WTC11 (cell line): ENCODE measurements around the gene NAMPT. TPM values are rescaled to one million over a fixed set of nuclear protein-coding genes. Genes with fewer than 3 reads are reported as not detected.

Experiments used
- ATAC-seq: fragments of 200-7000 bp; cut with Tn5 transposase; 2 replicates; pipeline ENCODE4 v1.10.0; 2021; ENCODE audit warnings: mild to moderate bottlenecking, moderate library complexity
- CTCF ChIA-PET: fragments of 300-600 bp; sonication (Branson Sonifier 250); formaldehyde crosslinking; loops from one replicate; lab custom pipeline; 2021; ENCODE audit warnings: antibody characterized with exemption; lab: Charles Lee
- POLR2A ChIA-PET: fragments of 350-600 bp; sonication (Branson Sonifier 250); formaldehyde crosslinking; loops from one replicate; lab custom pipeline; 2021; ENCODE audit warnings: antibody characterized with exemption; lab: Charles Lee
- DNase-seq: peaks from one replicate; pipeline ENCODE4 v3.0.0; 2021; ENCODE audit warnings: low spot score
- H3K27ac Mint-ChIP-seq: 2 replicates; pipeline ENCODE4 v1.8.0; 2021; ENCODE audit warnings: mixed read lengths
- H3K27me3 Mint-ChIP-seq: 2 replicates; pipeline ENCODE4 v1.8.0; 2021; ENCODE audit warnings: low read depth, mild to moderate bottlenecking, moderate library complexity, mixed read lengths
- H3K36me3 Mint-ChIP-seq: 2 replicates; pipeline ENCODE4 v1.8.0; 2021; ENCODE audit warnings: mixed read lengths
- H3K4me1 Mint-ChIP-seq: 2 replicates; pipeline ENCODE4 v1.8.0; 2022; ENCODE audit warnings: mixed read lengths
- H3K4me3 Mint-ChIP-seq: 2 replicates; pipeline ENCODE4 v1.8.0; 2021; ENCODE audit warnings: mild to moderate bottlenecking, moderate library complexity, mixed read lengths
- H3K9me3 Mint-ChIP-seq: 2 replicates; pipeline ENCODE4 v1.8.0; 2021; ENCODE audit warnings: mixed read lengths
- ATF3 ChIP-seq: sonication (generic); formaldehyde crosslinking; conservative IDR thresholded peaks from 2 replicates; pipeline ENCODE4 v1.8.1; 2022; ENCODE audit warnings: mild to moderate bottlenecking, missing genetic modification reagents
- CREB1 ChIP-seq: sonication (generic); formaldehyde crosslinking; IDR thresholded peaks from 2 replicates; pipeline ENCODE4 v1.8.0; 2023; ENCODE audit warnings: mild to moderate bottlenecking, missing genetic modification reagents
- CREM ChIP-seq: sonication (generic); formaldehyde crosslinking; IDR thresholded peaks from 2 replicates; pipeline ENCODE4 v1.8.1; 2022; ENCODE audit warnings: mild to moderate bottlenecking, missing genetic modification reagents, moderate library complexity
- CTCF ChIP-seq: fragments of 200-600 bp; IDR thresholded peaks from 2 replicates; pipeline ENCODE4 v1.8.0; 2022; ENCODE audit warnings: antibody characterized with exemption
- E2F1 ChIP-seq: sonication (generic); formaldehyde crosslinking; IDR thresholded peaks from 2 replicates; pipeline ENCODE4 v1.8.0; 2022; ENCODE audit warnings: mild to moderate bottlenecking, missing genetic modification reagents
- ELF4 ChIP-seq: sonication (generic); formaldehyde crosslinking; IDR thresholded peaks from 2 replicates; pipeline ENCODE4 v1.8.1; 2022; ENCODE audit warnings: low read depth, mild to moderate bottlenecking, moderate library complexity, missing genetic modification reagents
- FOXJ3 ChIP-seq: sonication (generic); formaldehyde crosslinking; IDR thresholded peaks from 2 replicates; pipeline ENCODE4 v1.9.0; 2021; ENCODE audit warnings: missing genetic modification reagents, mild to moderate bottlenecking, borderline replicate concordance
- GABPB1 ChIP-seq: sonication (generic); formaldehyde crosslinking; IDR thresholded peaks from 2 replicates; pipeline ENCODE4 v1.8.1; 2023; ENCODE audit warnings: mild to moderate bottlenecking, missing genetic modification reagents
- GRHL2 ChIP-seq: fragments of 250-450 bp; sonication (Bioruptor Pico); IDR thresholded peaks from 2 replicates; pipeline ENCODE4 v1.8.0; 2022; ENCODE audit warnings: mild to moderate bottlenecking, moderate library complexity; ENCODE audit not compliant: insufficient replicate concordance, severe bottlenecking
- MAX ChIP-seq: sonication (generic); formaldehyde crosslinking; IDR thresholded peaks from 2 replicates; pipeline ENCODE4 v1.8.0; 2022; ENCODE audit warnings: mild to moderate bottlenecking, missing genetic modification reagents
- MXD4 ChIP-seq: fragments of 250-450 bp; sonication (Bioruptor Pico); IDR thresholded peaks from 2 replicates; pipeline ENCODE4 v1.8.0; 2021; ENCODE audit warnings: mild to moderate bottlenecking, moderate library complexity, borderline replicate concordance
- NR1H2 ChIP-seq: sonication (generic); formaldehyde crosslinking; IDR thresholded peaks from 2 replicates; pipeline ENCODE4 v1.9.0; 2021; ENCODE audit warnings: mild to moderate bottlenecking, moderate library complexity, missing genetic modification reagents
- SMAD4 ChIP-seq: sonication (generic); formaldehyde crosslinking; IDR thresholded peaks from 2 replicates; pipeline ENCODE4 v1.8.0; 2022; ENCODE audit warnings: mild to moderate bottlenecking, missing genetic modification reagents
- TEAD4 ChIP-seq: sonication (generic); formaldehyde crosslinking; IDR thresholded peaks from 2 replicates; pipeline ENCODE4 v1.8.0; 2022; ENCODE audit warnings: mild to moderate bottlenecking, missing genetic modification reagents
- USF1 ChIP-seq: sonication (generic); formaldehyde crosslinking; IDR thresholded peaks from 2 replicates; pipeline ENCODE4 v1.8.0; 2022; ENCODE audit warnings: mild to moderate bottlenecking, missing genetic modification reagents
- ZNF263 ChIP-seq: sonication (generic); formaldehyde crosslinking; IDR thresholded peaks from 2 replicates; pipeline ENCODE4 v1.8.1; 2022; ENCODE audit warnings: low read depth, mild to moderate bottlenecking, moderate library complexity, missing genetic modification reagents
- ZNF396 ChIP-seq: fragments of 250-450 bp; sonication (Bioruptor Pico); IDR thresholded peaks from 2 replicates; pipeline ENCODE4 v1.8.0; 2021; ENCODE audit warnings: mild to moderate bottlenecking, moderate library complexity, borderline replicate concordance
- ZNF416 ChIP-seq: fragments of 250-450 bp; sonication (Bioruptor Pico); IDR thresholded peaks from 2 replicates; pipeline ENCODE4 v1.9.0; 2021; ENCODE audit warnings: mild to moderate bottlenecking, inconsistent platforms
- ZSCAN18 ChIP-seq: fragments of 250-450 bp; sonication (Bioruptor Pico); IDR thresholded peaks from 2 replicates; pipeline ENCODE4 v2.1.2; 2022; ENCODE audit warnings: mild to moderate bottlenecking, moderate library complexity
- total RNA-seq: library from RNA; stranded (reverse); gene quantifications from 3 replicates; pipeline ENCODE4 v1.2.3, GENCODE V29; 2021

NAMPT gene
- total RNA-seq, 1 experiment from 2014 or later, result 99.1 TPM

- TF ChIP-seq E2F1 (no peak), NR1H2 (CRISPR knock-in tag) (no peak)
Observed at GRCh38 chr7:106309362-106309761, 24.6 kb upstream of the NAMPT start (continued).

- CTCF ChIA-PET, result no interaction called here
- H3K4me3 Mint-ChIP-seq, result no peak overlapping the region
Observed at GRCh38 chr7:106306256-106306655, 21.5 kb upstream of the NAMPT start.

GRCh38 chr7:106305732-106306131 lies 20.9 kb upstream of the NAMPT start:
- ATAC-seq, result no peak; the same call in 1 of the 2 replicates
- ChIA-PET CTCF (no interaction called here), POLR2A (no interaction called here)
- TF ChIP-seq GABPB1 (CRISPR knock-in tag), result no peak
- Mint-ChIP-seq H3K27ac (no peak overlapping the region; the same call in 1 of the 2 replicates), H3K27me3 (peaks cover 5% of the 10 kb centered on the region; the same call in 1 of the 2 replicates), H3K36me3 (peaks cover 16% of the 10 kb centered on the region), H3K4me1 (peaks cover 13% of the 10 kb centered on the region), H3K4me3 (no peak overlapping the region), H3K9me3 (peaks cover 30% of the 10 kb centered on the region)
- no peak for DNase-seq

More at GRCh38 chr7:106306256-106306655, 21.5 kb upstream of the NAMPT start:
- Mint-ChIP-seq H3K4me1 (peaks cover 13% of the 10 kb centered on the region), H3K27me3 (peaks cover 5% of the 10 kb centered on the region; the same call in 1 of the 2 replicates), H3K27ac (no peak overlapping the region), H3K36me3 (peaks cover 16% of the 10 kb centered on the region), H3K9me3 (peaks cover 25% of the 10 kb centered on the region)
- DNase-seq (no peak), ATAC-seq (no peak)
- POLR2A ChIA-PET, result no interaction called here
- no peak for TF ChIP-seq FOXJ3 (CRISPR knock-in tag)
- no peak for TF ChIP-seq ATF3 (CRISPR knock-in tag)
- TF ChIP-seq CTCF, result no peak
- no peak for TF ChIP-seq ZNF396
- TF ChIP-seq NR1H2 (CRISPR knock-in tag), result no peak
- no peak for TF ChIP-seq MXD4
- no peak for TF ChIP-seq CREB1
- TF ChIP-seq TEAD4, result no peak
- no peak for TF ChIP-seq ZNF416
- TF ChIP-seq ZSCAN18, result no peak
- no peak for TF ChIP-seq CREM (CRISPR knock-in tag)
- TF ChIP-seq GABPB1 (CRISPR knock-in tag), result no peak
- no peak for TF ChIP-seq MAX (CRISPR knock-in tag)
- TF ChIP-seq ELF4 (CRISPR knock-in tag), result no peak
- no peak for TF ChIP-seq SMAD4 (CRISPR knock-in tag)
- no peak for TF ChIP-seq GRHL2
- TF ChIP-seq USF1 (CRISPR knock-in tag), result no peak
- TF ChIP-seq ZNF263 (CRISPR knock-in tag), result no peak
